LNCaP clone FGC (cell line): ENCODE data around the gene RGPD8.

Source experiments
- DNase-seq: peaks from one replicate; pipeline ENCODE4 v3.0.0-alpha.2; 2011; ENCODE audit warnings: low read depth
- H3K4me3 ChIP-seq: 2 replicates; pipeline ENCODE4 v1.5.1; 2011; ENCODE audit warnings: mild to moderate bottlenecking, low read depth, low read length, control low read depth
- TF ChIP-seq, protein P1 (sequence below): IDR thresholded peaks from 2 replicates; pipeline ENCODE4 v1.5.1; 2012; ENCODE audit warnings: mild to moderate bottlenecking; ENCODE audit not compliant: control insufficient read depth, insufficient read depth; ENCODE audit errors: extremely low read depth

RGPD8 gene

DNA sequence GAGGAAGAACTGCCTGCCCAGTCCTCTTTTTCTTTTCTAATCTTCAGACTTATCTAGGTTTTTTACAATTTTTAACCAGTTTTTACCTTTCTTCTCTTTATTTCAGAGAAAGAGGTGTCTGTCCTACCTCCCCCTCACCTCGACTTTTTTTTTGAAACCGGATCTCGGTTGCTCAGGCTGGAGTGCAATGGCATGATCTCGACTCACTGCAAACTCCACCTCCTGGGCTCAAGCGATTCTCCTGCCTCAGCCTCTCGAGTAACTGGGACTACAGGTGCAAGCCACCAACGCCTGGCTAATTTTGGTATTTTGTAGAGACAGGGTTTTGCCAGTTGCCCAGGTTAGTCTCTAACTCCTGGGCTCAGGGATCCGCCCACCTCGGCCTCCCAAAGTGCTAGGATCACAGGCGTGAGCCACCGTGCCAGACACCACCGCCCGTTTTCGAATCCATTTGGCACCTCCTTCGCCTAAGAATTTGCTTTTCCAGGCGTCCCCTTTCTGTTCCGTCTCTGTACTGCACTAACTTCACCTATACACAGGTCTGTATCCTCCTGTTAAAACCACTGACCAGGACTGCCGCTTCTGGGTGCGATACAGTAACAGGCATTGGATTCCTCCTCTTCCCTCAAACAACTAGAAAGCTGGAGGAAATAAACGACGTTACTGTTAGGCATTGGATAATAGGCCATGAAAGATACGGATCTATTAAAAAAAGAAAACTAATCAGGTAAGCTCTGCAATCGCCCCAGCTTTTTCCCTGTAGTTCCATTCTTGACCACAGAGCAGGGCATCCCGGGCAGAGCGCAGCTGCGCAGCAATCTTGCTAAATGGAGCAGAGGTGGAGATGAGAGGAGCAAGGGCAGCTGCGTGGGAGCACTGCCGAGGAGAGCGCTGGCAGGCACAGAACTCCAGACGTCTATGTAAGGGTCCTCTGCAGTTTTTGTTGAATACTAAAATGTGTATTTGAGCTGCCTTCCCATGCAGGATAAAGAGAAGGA, 88.1 kb downstream of the RGPD8 start:
- DNase-seq: no peak
- TF ChIP-seq, protein P1, sequence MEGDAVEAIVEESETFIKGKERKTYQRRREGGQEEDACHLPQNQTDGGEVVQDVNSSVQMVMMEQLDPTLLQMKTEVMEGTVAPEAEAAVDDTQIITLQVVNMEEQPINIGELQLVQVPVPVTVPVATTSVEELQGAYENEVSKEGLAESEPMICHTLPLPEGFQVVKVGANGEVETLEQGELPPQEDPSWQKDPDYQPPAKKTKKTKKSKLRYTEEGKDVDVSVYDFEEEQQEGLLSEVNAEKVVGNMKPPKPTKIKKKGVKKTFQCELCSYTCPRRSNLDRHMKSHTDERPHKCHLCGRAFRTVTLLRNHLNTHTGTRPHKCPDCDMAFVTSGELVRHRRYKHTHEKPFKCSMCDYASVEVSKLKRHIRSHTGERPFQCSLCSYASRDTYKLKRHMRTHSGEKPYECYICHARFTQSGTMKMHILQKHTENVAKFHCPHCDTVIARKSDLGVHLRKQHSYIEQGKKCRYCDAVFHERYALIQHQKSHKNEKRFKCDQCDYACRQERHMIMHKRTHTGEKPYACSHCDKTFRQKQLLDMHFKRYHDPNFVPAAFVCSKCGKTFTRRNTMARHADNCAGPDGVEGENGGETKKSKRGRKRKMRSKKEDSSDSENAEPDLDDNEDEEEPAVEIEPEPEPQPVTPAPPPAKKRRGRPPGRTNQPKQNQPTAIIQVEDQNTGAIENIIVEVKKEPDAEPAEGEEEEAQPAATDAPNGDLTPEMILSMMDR: no peak
- H3K4me3 ChIP-seq: no peak overlapping the region

DNA sequence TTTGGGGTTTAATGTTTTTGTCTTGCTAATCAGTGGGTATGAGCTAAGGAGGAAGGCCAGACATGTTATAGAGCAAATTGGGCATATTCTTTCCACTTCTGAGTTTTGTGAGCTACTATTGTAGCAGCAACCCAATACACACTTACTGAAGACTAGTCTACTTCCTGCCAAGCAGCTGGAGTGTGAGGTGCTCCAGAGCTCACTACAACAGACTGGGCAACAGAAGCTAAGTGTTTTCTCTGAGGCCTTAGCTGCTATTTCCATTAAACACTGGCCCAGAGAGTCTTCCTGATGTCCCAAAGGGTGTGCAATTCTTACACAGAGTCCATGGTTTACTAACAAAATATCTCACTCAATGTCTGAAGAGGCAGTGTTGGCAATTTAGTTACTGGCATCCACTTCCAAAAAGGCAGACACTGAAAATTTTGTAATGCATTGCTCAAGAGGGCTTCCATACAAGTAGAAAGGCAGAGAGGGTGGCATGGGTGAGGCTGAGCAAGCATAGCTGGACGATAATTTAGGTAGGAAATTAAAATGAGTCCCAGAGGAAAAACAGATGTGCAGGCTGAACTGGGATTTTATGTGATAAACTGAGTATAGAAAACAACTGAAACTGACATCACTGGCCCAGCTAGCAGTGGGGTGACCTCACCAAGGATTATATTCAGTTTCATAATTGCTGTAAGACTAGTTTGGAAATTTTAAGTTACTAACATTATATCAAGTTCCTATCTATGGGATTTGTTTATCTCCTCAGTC, 89.4 kb downstream of the RGPD8 start:
- DNase-seq: no peak
- TF ChIP-seq, protein P1: no peak
- no peak overlapping the region for H3K4me3 ChIP-seq

DNA sequence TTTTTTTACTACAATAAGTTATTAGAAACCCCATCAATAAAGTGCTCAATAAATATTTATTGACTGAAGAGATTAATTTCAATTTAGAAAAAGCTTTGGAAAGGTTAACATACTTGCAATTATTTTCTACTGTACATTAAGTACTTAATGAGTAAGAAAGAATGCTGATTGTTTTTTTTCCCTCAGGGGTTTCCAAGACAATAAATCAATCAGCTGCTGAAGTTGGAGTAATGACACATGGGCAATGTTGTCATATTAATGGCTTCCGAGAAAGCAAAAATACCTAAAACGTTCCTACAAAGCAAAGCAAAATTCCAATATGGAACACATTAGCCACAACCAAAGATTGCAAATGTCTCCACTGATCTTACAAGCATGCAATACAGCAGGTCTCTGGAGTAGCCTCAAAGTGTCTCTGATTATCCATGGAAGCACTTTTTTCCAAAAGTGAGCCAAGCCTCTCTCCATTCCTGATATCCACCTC, 91.3 kb downstream of the RGPD8 start:
- DNase-seq: no peak
- TF ChIP-seq, protein P1: no peak
- no peak overlapping the region for H3K4me3 ChIP-seq

DNA sequence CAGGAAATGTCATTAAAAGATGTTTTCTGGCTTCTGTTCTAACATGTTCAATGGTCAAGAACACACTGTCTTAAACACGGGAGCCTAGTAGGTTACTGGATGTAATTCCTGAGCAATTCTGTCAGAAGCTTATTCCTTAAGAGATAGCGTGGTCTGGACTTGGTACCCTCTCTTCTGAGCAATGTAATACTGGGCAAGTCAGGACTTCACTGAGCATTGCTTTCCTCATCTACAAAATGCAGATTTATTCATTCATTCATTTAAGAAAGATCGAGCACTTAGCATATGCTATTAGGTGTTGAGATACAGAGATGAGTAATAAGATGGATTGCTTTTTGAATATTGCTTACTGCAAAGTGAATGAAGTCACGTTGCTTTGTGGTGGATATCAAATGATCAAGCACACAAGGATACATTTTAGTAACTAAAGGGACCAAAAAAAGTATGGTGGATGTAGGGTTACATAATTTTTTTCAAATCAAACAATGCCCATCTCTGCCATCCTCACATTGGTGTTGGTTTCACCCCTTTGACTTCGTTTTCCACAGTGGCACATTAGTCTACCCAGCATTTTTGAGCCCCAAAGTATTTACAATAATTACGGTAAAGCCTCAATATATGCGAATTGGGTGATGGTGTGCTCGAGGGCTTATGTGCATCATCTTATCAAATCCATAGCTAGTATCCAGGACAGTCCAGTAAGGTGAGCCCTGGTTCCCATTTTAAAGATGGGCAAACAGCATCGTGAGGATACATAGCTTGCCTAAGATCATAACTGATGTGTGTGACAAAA, 92.8 kb downstream of the RGPD8 start:
- no peak for DNase-seq
- no peak overlapping the region for H3K4me3 ChIP-seq
- TF ChIP-seq, protein P1: no peak

DNA sequence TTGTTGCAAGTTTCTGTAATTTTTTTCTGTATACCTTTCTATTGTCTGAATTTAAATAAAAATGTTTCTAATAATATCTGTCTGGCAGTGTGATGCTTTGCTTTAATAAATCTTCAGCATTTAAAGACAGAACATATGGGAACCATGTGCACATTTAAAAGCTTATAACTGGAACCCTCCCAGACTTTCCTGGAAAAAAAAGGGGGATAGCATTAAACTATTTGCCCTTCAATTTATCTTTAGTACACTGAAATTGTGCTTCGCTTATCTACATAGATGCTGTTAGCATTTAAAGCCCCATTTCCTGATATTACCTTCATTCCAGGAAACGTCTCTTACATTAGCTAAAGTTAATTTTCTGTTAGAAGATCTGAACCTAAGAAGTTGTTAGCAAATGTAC, 93.5 kb downstream of the RGPD8 start:
- no peak overlapping the region for H3K4me3 ChIP-seq
- no peak for DNase-seq
- TF ChIP-seq, protein P1: no peak

DNA sequence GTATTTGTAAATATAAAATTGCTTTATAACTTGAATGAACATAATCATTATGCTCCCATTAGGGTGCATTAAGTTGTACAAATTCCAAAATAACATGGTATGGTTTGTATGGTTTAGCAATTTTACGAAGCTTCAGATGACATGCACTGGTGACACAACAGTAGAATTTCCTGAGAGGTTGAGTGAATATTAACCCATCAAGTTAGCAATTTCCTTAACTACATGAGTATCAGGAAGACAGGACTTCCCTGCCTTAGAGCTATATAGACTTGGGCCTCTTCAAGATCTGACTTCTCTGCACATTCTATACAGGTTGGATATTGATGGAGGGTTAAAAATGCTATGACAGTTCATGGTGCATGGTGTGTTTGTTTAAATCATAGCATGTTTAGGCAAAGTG, 97.8 kb downstream of the RGPD8 start:
- TF ChIP-seq, protein P1: no peak
- no peak for DNase-seq
- H3K4me3 ChIP-seq: no peak overlapping the region
